WTC11 (cell line): ENCODE data around the gene LDB2. TPM values are rescaled to one million over a fixed set of nuclear protein-coding genes. Genes with fewer than 3 reads are reported as not detected.
A peak's percentile ranks its signal among the peaks of the same experiment; 100 is the strongest.

Experiments used
- ATAC-seq: fragments of 200-7000 bp; cut with Tn5 transposase; 2 replicates; pipeline ENCODE4 v1.10.0; 2021; ENCODE audit warnings: mild to moderate bottlenecking, moderate library complexity
- CTCF ChIA-PET: fragments of 300-600 bp; sonication (Branson Sonifier 250); formaldehyde crosslinking; loops from one replicate; lab custom pipeline; 2021; ENCODE audit warnings: antibody characterized with exemption; lab: Charles Lee
- POLR2A ChIA-PET: fragments of 350-600 bp; sonication (Branson Sonifier 250); formaldehyde crosslinking; loops from one replicate; lab custom pipeline; 2021; ENCODE audit warnings: antibody characterized with exemption; lab: Charles Lee
- DNase-seq: peaks from one replicate; pipeline ENCODE4 v3.0.0; 2021; ENCODE audit warnings: low spot score
- H3K27ac Mint-ChIP-seq: 2 replicates; pipeline ENCODE4 v1.8.0; 2021; ENCODE audit warnings: mixed read lengths
- H3K27me3 Mint-ChIP-seq: 2 replicates; pipeline ENCODE4 v1.8.0; 2021; ENCODE audit warnings: low read depth, mild to moderate bottlenecking, moderate library complexity, mixed read lengths
- H3K36me3 Mint-ChIP-seq: 2 replicates; pipeline ENCODE4 v1.8.0; 2021; ENCODE audit warnings: mixed read lengths
- H3K4me1 Mint-ChIP-seq: 2 replicates; pipeline ENCODE4 v1.8.0; 2022; ENCODE audit warnings: mixed read lengths
- H3K4me3 Mint-ChIP-seq: 2 replicates; pipeline ENCODE4 v1.8.0; 2021; ENCODE audit warnings: mild to moderate bottlenecking, moderate library complexity, mixed read lengths
- H3K9me3 Mint-ChIP-seq: 2 replicates; pipeline ENCODE4 v1.8.0; 2021; ENCODE audit warnings: mixed read lengths
- ATF1 ChIP-seq: sonication (generic); formaldehyde crosslinking; IDR thresholded peaks from 2 replicates; pipeline ENCODE4 v1.8.1; 2023; ENCODE audit warnings: mild to moderate bottlenecking, moderate library complexity, missing genetic modification reagents
- FOXJ3 ChIP-seq: sonication (generic); formaldehyde crosslinking; IDR thresholded peaks from 2 replicates; pipeline ENCODE4 v1.9.0; 2021; ENCODE audit warnings: missing genetic modification reagents, mild to moderate bottlenecking, borderline replicate concordance
- FOXP1 ChIP-seq: sonication (generic); formaldehyde crosslinking; IDR thresholded peaks from 2 replicates; pipeline ENCODE4 v1.8.0; 2022; ENCODE audit warnings: missing genetic modification reagents, mild to moderate bottlenecking, moderate library complexity, borderline replicate concordance
- GABPB1 ChIP-seq: sonication (generic); formaldehyde crosslinking; IDR thresholded peaks from 2 replicates; pipeline ENCODE4 v1.8.1; 2023; ENCODE audit warnings: mild to moderate bottlenecking, missing genetic modification reagents
- HMGA2 ChIP-seq: fragments of 250-450 bp; sonication (Bioruptor Pico); IDR thresholded peaks from 2 replicates; pipeline ENCODE4 v1.4.0; 2021; ENCODE audit warnings: mild to moderate bottlenecking, moderate library complexity
- IRF2 ChIP-seq: sonication (generic); formaldehyde crosslinking; IDR thresholded peaks from 2 replicates; pipeline ENCODE4 v1.8.0; 2022; ENCODE audit warnings: low read depth, missing genetic modification reagents, borderline replicate concordance
- MXD4 ChIP-seq: fragments of 250-450 bp; sonication (Bioruptor Pico); IDR thresholded peaks from 2 replicates; pipeline ENCODE4 v1.8.0; 2021; ENCODE audit warnings: mild to moderate bottlenecking, moderate library complexity, borderline replicate concordance
- NFE2L1 ChIP-seq: sonication (generic); formaldehyde crosslinking; IDR thresholded peaks from 2 replicates; pipeline ENCODE4 v1.8.1; 2023; ENCODE audit warnings: missing genetic modification reagents
- OVOL2 ChIP-seq: fragments of 250-450 bp; sonication (Bioruptor Pico); IDR thresholded peaks from 2 replicates; pipeline ENCODE4 v1.9.0; 2021; ENCODE audit warnings: mild to moderate bottlenecking, borderline replicate concordance
- PRRX2 ChIP-seq: fragments of 250-450 bp; sonication (Bioruptor Pico); IDR thresholded peaks from 2 replicates; pipeline ENCODE4 v1.8.0; 2021; ENCODE audit warnings: mild to moderate bottlenecking
- RELA ChIP-seq: sonication (generic); formaldehyde crosslinking; IDR thresholded peaks from 2 replicates; pipeline ENCODE4 v1.8.1; 2022; ENCODE audit warnings: missing genetic modification reagents, mild to moderate bottlenecking, borderline replicate concordance
- SMAD3 ChIP-seq: sonication (generic); formaldehyde crosslinking; IDR thresholded peaks from 2 replicates; pipeline ENCODE4 v1.8.0; 2022; ENCODE audit warnings: missing genetic modification reagents, mild to moderate bottlenecking, borderline replicate concordance
- SMAD4 ChIP-seq: sonication (generic); formaldehyde crosslinking; IDR thresholded peaks from 2 replicates; pipeline ENCODE4 v1.8.0; 2022; ENCODE audit warnings: mild to moderate bottlenecking, missing genetic modification reagents
- SP1 ChIP-seq: sonication (generic); formaldehyde crosslinking; conservative IDR thresholded peaks from 2 replicates; pipeline ENCODE4 v1.8.1; 2022; ENCODE audit warnings: missing genetic modification reagents
- TCF7 ChIP-seq: sonication (generic); formaldehyde crosslinking; IDR thresholded peaks from 2 replicates; pipeline ENCODE4 v1.8.0; 2022; ENCODE audit warnings: mild to moderate bottlenecking, low read depth, missing genetic modification reagents, moderate library complexity
- TEAD1 ChIP-seq: sonication (generic); formaldehyde crosslinking; IDR thresholded peaks from 2 replicates; pipeline ENCODE4 v1.8.0; 2022; ENCODE audit warnings: mild to moderate bottlenecking, missing genetic modification reagents
- TP53 ChIP-seq: sonication (generic); formaldehyde crosslinking; IDR thresholded peaks from 2 replicates; pipeline ENCODE4 v1.8.1; 2023; ENCODE audit warnings: mild to moderate bottlenecking, missing genetic modification reagents
- ZNF219 ChIP-seq: sonication (generic); formaldehyde crosslinking; IDR thresholded peaks from 2 replicates; pipeline ENCODE4 v1.8.0; 2023; ENCODE audit warnings: missing genetic modification reagents, mild to moderate bottlenecking, borderline replicate concordance
- ZNF263 ChIP-seq: sonication (generic); formaldehyde crosslinking; IDR thresholded peaks from 2 replicates; pipeline ENCODE4 v1.8.1; 2022; ENCODE audit warnings: low read depth, mild to moderate bottlenecking, moderate library complexity, missing genetic modification reagents
- ZNF281 ChIP-seq: sonication (generic); formaldehyde crosslinking; IDR thresholded peaks from 2 replicates; pipeline ENCODE4 v1.8.0; 2023; ENCODE audit warnings: mild to moderate bottlenecking, missing genetic modification reagents
- ZNF317 ChIP-seq: sonication (generic); formaldehyde crosslinking; IDR thresholded peaks from 2 replicates; pipeline ENCODE4 v1.8.1; 2023; ENCODE audit warnings: low read depth, mild to moderate bottlenecking, moderate library complexity, missing genetic modification reagents, borderline replicate concordance
- ZNF423 ChIP-seq: fragments of 250-450 bp; sonication (Bioruptor Pico); IDR thresholded peaks from 2 replicates; pipeline ENCODE4 v2.1.2; 2022; ENCODE audit warnings: mild to moderate bottlenecking, moderate library complexity
- ZNF671 ChIP-seq: fragments of 250-450 bp; sonication (Bioruptor Pico); IDR thresholded peaks from 2 replicates; pipeline ENCODE4 v1.8.0; 2021; ENCODE audit warnings: mild to moderate bottlenecking
- total RNA-seq: library from RNA; stranded (reverse); gene quantifications from 3 replicates; pipeline ENCODE4 v1.2.3, GENCODE V29; 2021
- TF ChIP-seq, protein P1 (sequence below): sonication (generic); formaldehyde crosslinking; IDR thresholded peaks from 2 replicates; pipeline ENCODE4 v1.8.1; 2023; ENCODE audit warnings: mild to moderate bottlenecking, missing genetic modification reagents, moderate library complexity
- TF ChIP-seq, protein P2 (sequence below): sonication (generic); formaldehyde crosslinking; IDR thresholded peaks from 2 replicates; pipeline ENCODE4 v1.8.0; 2023; ENCODE audit warnings: missing genetic modification reagents, mild to moderate bottlenecking, borderline replicate concordance
- TF ChIP-seq, protein P3 (sequence below): sonication (generic); formaldehyde crosslinking; IDR thresholded peaks from 2 replicates; pipeline ENCODE4 v1.8.0; 2022; ENCODE audit warnings: mild to moderate bottlenecking, missing genetic modification reagents

Gene LDB2
- total RNA-seq, 1 experiment from 2014 or later: 62.4 TPM

- Mint-ChIP-seq H3K9me3 (no peaks in the 10 kb centered on the region), H3K27ac (0 out of 2 replicates have a peak overlapping the region, but pooled peaks have one; percentile 77), H3K4me1 (peaks cover 80% of the 10 kb centered on the region), H3K27me3 (no peaks in the 10 kb centered on the region), H3K36me3 (no peaks in the 10 kb centered on the region), H3K4me3 (no peak overlapping the region)
- no peak for TF ChIP-seq RELA (CRISPR knock-in tag)
- no peak for TF ChIP-seq FOXP1
- no peak for TF ChIP-seq MXD4
- no peak for TF ChIP-seq SMAD4
- TF ChIP-seq ZNF263 (CRISPR knock-in tag): no peak
- TF ChIP-seq TP53 (CRISPR knock-in tag): no peak
- no peak for TF ChIP-seq TEAD1 (CRISPR knock-in tag)
- TF ChIP-seq PRRX2 (CRISPR knock-in tag): no peak
- TF ChIP-seq SMAD3 (CRISPR knock-in tag): no peak
- POLR2A ChIA-PET: no interaction called here
- DNase-seq (no peak), ATAC-seq (no peak)
- CTCF ChIA-PET: interaction anchor here (0.6 to 1.6 kb wide), 2 partner anchors 170 to 208 kb away, joined by 3 to 4 read pairs; no protein-coding TSS in a partner anchor
These were observed 107.9 kb downstream of the LDB2 start for GRCh38 chr4:16790508-16790907.

- CTCF ChIA-PET: interaction anchor here (1.1 kb wide), 3 partner anchors 24 to 128 kb away, joined by 3 to 4 read pairs (median 3); no protein-coding TSS in a partner anchor
- Mint-ChIP-seq H3K27ac (peak overlapping the region; percentile 39), H3K4me1 (peaks cover 79% of the 10 kb centered on the region), H3K36me3 (no peaks in the 10 kb centered on the region), H3K4me3 (peak overlapping the region; percentile 10), H3K27me3 (no peaks in the 10 kb centered on the region), H3K9me3 (no peaks in the 10 kb centered on the region)
- TF ChIP-seq ZNF219 (CRISPR knock-in tag): no peak
- TF ChIP-seq ZNF423 (CRISPR knock-in tag): no peak
- no peak for TF ChIP-seq NFE2L1 (CRISPR knock-in tag)
- TF ChIP-seq GABPB1: no peak
- TF ChIP-seq HMGA2: no peak
- TF ChIP-seq, protein P1, sequence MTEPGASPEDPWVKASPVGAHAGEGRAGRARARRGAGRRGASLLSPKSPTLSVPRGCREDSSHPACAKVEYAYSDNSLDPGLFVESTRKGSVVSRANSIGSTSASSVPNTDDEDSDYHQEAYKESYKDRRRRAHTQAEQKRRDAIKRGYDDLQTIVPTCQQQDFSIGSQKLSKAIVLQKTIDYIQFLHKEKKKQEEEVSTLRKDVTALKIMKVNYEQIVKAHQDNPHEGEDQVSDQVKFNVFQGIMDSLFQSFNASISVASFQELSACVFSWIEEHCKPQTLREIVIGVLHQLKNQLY: no peak
- no peak for TF ChIP-seq IRF2 (CRISPR knock-in tag)
- TF ChIP-seq FOXJ3: no peak
- no peak for TF ChIP-seq ZNF671 (CRISPR knock-in tag)
- no peak for ATAC-seq
- DNase-seq: no peak
- POLR2A ChIA-PET: interaction anchor here (0.5 kb wide), 1 partner anchor 122 kb away, joined by 4 read pairs; no protein-coding TSS in a partner anchor
These were observed 109.6 kb downstream of the LDB2 start for GRCh38 chr4:16788868-16789267.

GRCh38 chr4:16785793-16786527, 112.5 kb downstream of the LDB2 start:
- ChIA-PET POLR2A (interaction anchor here (0.6 to 2.1 kb wide), 2 partner anchors 13 to 333 kb away, joined by 3 to 6 read pairs; no protein-coding TSS in a partner anchor), CTCF (no interaction called here)
- Mint-ChIP-seq H3K27ac (peak overlapping the region; percentile 69), H3K9me3 (no peaks in the 10 kb centered on the region), H3K4me3 (no peak overlapping the region), H3K36me3 (peaks cover 14% of the 10 kb centered on the region), H3K27me3 (no peaks in the 10 kb centered on the region), H3K4me1 (peaks cover 68% of the 10 kb centered on the region)
- no peak for DNase-seq
- no peak for ATAC-seq
- TF ChIP-seq HMGA2: no peak
- no peak for TF ChIP-seq ZNF317 (CRISPR knock-in tag)
- TF ChIP-seq ZNF281 (CRISPR knock-in tag): no peak
- TF ChIP-seq, protein P2, sequence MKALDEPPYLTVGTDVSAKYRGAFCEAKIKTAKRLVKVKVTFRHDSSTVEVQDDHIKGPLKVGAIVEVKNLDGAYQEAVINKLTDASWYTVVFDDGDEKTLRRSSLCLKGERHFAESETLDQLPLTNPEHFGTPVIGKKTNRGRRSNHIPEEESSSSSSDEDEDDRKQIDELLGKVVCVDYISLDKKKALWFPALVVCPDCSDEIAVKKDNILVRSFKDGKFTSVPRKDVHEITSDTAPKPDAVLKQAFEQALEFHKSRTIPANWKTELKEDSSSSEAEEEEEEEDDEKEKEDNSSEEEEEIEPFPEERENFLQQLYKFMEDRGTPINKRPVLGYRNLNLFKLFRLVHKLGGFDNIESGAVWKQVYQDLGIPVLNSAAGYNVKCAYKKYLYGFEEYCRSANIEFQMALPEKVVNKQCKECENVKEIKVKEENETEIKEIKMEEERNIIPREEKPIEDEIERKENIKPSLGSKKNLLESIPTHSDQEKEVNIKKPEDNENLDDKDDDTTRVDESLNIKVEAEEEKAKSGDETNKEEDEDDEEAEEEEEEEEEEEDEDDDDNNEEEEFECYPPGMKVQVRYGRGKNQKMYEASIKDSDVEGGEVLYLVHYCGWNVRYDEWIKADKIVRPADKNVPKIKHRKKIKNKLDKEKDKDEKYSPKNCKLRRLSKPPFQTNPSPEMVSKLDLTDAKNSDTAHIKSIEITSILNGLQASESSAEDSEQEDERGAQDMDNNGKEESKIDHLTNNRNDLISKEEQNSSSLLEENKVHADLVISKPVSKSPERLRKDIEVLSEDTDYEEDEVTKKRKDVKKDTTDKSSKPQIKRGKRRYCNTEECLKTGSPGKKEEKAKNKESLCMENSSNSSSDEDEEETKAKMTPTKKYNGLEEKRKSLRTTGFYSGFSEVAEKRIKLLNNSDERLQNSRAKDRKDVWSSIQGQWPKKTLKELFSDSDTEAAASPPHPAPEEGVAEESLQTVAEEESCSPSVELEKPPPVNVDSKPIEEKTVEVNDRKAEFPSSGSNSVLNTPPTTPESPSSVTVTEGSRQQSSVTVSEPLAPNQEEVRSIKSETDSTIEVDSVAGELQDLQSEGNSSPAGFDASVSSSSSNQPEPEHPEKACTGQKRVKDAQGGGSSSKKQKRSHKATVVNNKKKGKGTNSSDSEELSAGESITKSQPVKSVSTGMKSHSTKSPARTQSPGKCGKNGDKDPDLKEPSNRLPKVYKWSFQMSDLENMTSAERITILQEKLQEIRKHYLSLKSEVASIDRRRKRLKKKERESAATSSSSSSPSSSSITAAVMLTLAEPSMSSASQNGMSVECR (CRISPR knock-in tag): no peak
- TF ChIP-seq TCF7 (CRISPR knock-in tag): no peak
- TF ChIP-seq, protein P3, sequence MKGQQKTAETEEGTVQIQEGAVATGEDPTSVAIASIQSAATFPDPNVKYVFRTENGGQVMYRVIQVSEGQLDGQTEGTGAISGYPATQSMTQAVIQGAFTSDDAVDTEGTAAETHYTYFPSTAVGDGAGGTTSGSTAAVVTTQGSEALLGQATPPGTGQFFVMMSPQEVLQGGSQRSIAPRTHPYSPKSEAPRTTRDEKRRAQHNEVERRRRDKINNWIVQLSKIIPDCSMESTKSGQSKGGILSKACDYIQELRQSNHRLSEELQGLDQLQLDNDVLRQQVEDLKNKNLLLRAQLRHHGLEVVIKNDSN (CRISPR knock-in tag): no peak
- no peak for TF ChIP-seq SP1
- no peak for TF ChIP-seq ATF1 (CRISPR knock-in tag)
- TF ChIP-seq OVOL2 (CRISPR knock-in tag): no peak
